ENCODE results near the gene TMEM259. TPM values are rescaled to one million over a fixed set of nuclear protein-coding genes. Genes with fewer than 3 reads are reported as not detected.

Gene TMEM259
- total and polyA plus RNA-seq, 9 of the 15 experiments (the other 6 are each of a cell fraction or from before 2014, with no cell fraction given): 0.52 to 231 (median 63.6) TPM

DNA sequence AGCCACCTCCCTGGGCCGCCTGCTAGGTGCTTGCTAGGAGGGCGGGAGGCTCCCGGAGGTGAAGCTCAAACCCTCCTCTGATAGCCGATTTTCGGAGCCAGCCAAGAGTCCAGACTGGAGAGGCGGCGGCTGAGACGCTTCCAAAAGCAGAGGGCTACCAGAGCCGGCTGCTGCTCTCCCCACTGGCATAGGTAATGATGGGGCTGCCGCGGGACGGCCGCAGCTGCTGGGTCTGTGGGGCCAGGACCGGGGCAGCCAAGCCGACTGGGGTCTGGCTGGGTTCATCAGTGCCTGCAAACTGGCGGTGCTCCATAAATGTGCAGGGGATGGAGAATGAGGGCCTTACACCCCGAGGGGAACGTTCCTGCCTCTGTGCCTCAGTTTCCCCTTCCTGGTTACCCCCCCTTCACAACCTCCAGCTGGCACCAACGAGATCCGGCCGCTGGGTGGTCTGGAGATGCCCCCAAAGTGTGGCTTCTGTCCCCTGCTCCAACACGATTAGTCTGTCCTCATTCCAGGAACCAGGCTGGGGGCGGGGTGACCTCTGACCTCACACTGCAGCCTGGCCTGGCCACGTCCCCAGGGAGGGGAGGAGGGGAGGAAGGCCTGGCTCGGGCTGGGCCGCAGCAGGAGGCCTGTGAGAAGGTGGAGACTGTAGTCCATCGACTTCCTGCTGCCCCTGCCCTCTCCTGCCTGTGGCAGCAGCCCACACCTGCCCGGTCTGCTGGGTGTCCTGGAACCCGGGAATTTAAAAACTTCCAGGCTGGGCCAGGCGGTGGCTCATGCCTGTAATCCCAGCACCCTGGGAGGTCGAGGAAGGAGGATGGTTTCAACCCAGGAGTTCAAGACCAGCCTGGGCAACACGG lies 40.6 kb downstream of the TMEM259 start (continued):
- TF ChIP-seq, protein P1, sequence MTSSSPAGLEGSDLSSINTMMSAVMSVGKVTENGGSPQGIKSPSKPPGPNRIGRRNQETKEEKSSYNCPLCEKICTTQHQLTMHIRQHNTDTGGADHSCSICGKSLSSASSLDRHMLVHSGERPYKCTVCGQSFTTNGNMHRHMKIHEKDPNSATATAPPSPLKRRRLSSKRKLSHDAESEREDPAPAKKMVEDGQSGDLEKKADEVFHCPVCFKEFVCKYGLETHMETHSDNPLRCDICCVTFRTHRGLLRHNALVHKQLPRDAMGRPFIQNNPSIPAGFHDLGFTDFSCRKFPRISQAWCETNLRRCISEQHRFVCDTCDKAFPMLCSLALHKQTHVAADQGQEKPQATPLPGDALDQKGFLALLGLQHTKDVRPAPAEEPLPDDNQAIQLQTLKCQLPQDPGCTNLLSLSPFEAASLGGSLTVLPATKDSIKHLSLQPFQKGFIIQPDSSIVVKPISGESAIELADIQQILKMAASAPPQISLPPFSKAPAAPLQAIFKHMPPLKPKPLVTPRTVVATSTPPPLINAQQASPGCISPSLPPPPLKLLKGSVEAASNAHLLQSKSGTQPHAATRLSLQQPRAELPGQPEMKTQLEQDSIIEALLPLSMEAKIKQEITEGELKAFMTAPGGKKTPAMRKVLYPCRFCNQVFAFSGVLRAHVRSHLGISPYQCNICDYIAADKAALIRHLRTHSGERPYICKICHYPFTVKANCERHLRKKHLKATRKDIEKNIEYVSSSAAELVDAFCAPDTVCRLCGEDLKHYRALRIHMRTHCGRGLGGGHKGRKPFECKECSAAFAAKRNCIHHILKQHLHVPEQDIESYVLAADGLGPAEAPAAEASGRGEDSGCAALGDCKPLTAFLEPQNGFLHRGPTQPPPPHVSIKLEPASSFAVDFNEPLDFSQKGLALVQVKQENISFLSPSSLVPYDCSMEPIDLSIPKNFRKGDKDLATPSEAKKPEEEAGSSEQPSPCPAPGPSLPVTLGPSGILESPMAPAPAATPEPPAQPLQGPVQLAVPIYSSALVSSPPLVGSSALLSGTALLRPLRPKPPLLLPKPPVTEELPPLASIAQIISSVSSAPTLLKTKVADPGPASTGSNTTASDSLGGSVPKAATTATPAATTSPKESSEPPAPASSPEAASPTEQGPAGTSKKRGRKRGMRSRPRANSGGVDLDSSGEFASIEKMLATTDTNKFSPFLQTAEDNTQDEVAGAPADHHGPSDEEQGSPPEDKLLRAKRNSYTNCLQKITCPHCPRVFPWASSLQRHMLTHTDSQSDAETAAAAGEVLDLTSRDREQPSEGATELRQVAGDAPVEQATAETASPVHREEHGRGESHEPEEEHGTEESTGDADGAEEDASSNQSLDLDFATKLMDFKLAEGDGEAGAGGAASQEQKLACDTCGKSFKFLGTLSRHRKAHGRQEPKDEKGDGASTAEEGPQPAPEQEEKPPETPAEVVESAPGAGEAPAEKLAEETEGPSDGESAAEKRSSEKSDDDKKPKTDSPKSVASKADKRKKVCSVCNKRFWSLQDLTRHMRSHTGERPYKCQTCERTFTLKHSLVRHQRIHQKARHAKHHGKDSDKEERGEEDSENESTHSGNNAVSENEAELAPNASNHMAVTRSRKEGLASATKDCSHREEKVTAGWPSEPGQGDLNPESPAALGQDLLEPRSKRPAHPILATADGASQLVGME (CRISPR knock-in tag; IDR thresholded peaks at IDR 0.05): 0 out of 2 replicates have a peak, but pooled peaks have one; percentile 82
- TF ChIP-seq ARNT (IDR thresholded peaks at IDR 0.05): no peak; a peak in 1 of 4 replicates
- peak in 1 of 2 experiments; percentile 55; a peak in 1 of 4 replicates for TF ChIP-seq SRF (CRISPR knock-in tag; IDR thresholded peaks at IDR 0.05)
- TF ChIP-seq ZNF197 (CRISPR knock-in tag; IDR thresholded peaks at IDR 0.05; ENCODE audit: low read depth): no peak
- TF ChIP-seq BRD4 (IDR thresholded peaks at IDR 0.05): no peak
- TF ChIP-seq SETDB1 (IDR thresholded peaks at IDR 0.05; ENCODE audit: low read length): no peak
- TF ChIP-seq ZNF699 (CRISPR knock-in tag; IDR thresholded peaks at IDR 0.05; ENCODE audit: insufficient replicate concordance): no peak
- no peak for TF ChIP-seq XRCC3 (IDR thresholded peaks at IDR 0.05)
- TF ChIP-seq ZNF780A (CRISPR knock-in tag; IDR thresholded peaks at IDR 0.05): no peak
- TF ChIP-seq, protein P2, sequence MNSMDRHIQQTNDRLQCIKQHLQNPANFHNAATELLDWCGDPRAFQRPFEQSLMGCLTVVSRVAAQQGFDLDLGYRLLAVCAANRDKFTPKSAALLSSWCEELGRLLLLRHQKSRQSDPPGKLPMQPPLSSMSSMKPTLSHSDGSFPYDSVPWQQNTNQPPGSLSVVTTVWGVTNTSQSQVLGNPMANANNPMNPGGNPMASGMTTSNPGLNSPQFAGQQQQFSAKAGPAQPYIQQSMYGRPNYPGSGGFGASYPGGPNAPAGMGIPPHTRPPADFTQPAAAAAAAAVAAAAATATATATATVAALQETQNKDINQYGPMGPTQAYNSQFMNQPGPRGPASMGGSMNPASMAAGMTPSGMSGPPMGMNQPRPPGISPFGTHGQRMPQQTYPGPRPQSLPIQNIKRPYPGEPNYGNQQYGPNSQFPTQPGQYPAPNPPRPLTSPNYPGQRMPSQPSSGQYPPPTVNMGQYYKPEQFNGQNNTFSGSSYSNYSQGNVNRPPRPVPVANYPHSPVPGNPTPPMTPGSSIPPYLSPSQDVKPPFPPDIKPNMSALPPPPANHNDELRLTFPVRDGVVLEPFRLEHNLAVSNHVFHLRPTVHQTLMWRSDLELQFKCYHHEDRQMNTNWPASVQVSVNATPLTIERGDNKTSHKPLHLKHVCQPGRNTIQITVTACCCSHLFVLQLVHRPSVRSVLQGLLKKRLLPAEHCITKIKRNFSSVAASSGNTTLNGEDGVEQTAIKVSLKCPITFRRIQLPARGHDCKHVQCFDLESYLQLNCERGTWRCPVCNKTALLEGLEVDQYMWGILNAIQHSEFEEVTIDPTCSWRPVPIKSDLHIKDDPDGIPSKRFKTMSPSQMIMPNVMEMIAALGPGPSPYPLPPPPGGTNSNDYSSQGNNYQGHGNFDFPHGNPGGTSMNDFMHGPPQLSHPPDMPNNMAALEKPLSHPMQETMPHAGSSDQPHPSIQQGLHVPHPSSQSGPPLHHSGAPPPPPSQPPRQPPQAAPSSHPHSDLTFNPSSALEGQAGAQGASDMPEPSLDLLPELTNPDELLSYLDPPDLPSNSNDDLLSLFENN (IDR thresholded peaks at IDR 0.05; ENCODE audit: low read depth in 2 of 2, low read length in 2 of 2): 0 out of 4 replicates have a peak, but pooled peaks of 1 of the 2 experiments have one; percentile 22
- TF ChIP-seq KDM5B (IDR thresholded peaks at IDR 0.05; ENCODE audit: insufficient replicate concordance, low read depth, low read length): peak; percentile 68
- TF ChIP-seq, protein P3, sequence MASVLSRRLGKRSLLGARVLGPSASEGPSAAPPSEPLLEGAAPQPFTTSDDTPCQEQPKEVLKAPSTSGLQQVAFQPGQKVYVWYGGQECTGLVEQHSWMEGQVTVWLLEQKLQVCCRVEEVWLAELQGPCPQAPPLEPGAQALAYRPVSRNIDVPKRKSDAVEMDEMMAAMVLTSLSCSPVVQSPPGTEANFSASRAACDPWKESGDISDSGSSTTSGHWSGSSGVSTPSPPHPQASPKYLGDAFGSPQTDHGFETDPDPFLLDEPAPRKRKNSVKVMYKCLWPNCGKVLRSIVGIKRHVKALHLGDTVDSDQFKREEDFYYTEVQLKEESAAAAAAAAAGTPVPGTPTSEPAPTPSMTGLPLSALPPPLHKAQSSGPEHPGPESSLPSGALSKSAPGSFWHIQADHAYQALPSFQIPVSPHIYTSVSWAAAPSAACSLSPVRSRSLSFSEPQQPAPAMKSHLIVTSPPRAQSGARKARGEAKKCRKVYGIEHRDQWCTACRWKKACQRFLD (CRISPR knock-in tag; IDR thresholded peaks at IDR 0.05): peak; percentile 60; the same call in 1 of the 2 replicates
- peak; percentile 97 for TF ChIP-seq BCOR (IDR thresholded peaks at IDR 0.05)
- TF ChIP-seq FOXP1 (CRISPR knock-in tag; IDR thresholded peaks at IDR 0.05): peak; percentile 85
